HTERT RPE-1 (cell line): ENCODE results near the gene ATF6.
"Not testable (repeated sequence)": the region's sequence is repeated elsewhere in the genome, so short reads cannot be mapped to it uniquely, and the experiment has no call there.

ENCODE experiments used
- in situ Hi-C: fragments of 300-500 bp; cut with MboI; formaldehyde crosslinking; loops from 4 replicates; pipeline ENCODE4 v1.14.3; 2020; ENCODE audit warnings: low sequenced_read_pairs

Gene ATF6

DNA sequence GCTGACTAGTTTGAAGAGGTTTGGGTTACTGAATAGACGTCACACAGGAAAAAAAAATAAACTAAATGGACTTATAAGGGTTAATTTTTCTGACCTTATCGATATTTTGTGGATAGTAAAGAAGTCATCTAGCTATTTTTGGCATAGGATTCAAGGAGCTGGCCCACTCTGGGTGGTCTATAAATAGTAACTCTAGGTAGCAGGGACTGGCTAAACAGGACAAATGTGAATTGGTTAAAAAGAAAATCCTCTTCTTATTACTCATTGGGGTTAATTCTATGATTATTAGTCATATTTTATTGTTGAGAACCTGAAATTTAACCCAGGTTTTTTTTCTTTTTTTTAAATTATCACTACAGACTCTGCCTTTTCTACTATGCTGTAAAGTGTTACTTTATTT is 61.7 kb downstream of the ATF6 start:
- in situ Hi-C loops = no loop called here

DNA sequence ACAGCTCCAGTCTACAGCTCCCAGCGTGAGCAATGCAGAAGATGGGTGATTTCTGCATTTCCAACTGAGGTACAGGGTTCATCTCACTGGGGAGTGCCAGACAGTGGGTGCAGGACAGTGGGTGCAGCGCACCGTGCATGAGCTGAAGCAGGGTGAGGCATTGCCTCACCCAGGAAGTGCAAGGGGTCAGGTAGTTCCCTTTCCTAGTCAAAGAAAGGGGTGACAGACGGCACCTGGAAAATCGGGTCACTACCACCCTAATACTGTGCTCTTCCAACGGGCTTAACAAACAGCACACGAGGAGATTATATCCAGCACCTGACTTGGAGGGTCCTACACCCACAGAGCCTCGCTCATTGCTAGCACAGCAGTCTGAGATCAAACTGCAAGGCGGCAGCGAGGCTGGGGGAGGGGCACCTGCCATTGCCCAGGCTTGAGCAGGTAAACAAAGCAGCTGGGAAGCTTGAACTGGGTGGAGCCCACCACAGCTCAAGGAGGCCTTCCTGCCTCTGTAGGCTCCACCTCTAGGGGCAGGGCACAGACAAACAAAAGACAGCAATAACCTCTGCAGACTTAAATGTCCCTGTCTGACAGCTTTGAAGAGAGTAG is 66.3 kb downstream of the ATF6 start:
- in situ Hi-C loops = not testable (repeated sequence)

DNA sequence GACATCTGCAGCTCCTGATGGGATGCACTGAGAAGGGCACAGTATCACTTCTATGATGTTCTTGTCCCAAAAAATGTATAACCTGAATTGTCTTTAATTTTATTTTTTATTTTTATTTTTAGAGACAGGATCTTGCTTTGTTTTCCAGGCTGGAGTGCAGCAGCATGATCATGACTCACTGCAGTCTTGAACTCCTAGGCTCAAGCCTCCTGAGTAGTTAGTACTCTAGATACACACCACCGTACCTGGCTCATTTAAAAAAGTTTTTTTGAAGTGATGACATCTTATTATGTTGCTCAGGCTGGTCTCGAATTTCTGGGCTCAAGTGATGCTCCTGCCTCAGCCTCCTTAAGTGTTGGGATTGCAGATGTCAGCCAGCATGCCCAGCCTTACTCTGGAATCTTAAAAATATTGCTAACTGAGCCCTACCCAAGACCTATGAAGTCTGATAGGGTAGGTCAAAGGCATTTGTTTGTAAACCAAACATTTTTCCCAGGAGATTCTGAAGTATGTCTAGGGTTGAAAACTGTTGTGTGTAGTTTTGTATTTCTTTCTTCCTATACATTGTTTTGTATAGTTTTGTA is 68.9 kb downstream of the ATF6 start:
- in situ Hi-C loops = no loop called here

DNA sequence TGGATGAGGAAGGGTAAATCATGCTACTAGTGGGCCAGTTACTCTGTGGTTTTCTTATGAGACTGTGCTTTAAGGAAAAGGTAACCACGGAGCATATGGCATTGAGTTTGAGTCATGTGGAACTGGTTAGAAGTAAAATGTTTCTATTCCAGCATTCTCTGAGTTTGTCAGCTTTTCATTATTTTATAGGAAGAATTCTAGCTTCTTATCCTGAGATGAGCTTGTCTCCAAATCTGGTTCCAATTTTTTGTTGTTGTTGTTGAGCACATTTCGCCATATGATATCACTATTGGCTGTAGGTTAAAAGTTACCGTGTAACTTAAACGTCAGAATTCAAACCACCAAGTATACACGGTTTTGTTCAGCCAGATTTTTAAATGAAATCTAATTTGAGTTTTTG is 69.9 kb downstream of the ATF6 start:
- in situ Hi-C loops = no loop called here

DNA sequence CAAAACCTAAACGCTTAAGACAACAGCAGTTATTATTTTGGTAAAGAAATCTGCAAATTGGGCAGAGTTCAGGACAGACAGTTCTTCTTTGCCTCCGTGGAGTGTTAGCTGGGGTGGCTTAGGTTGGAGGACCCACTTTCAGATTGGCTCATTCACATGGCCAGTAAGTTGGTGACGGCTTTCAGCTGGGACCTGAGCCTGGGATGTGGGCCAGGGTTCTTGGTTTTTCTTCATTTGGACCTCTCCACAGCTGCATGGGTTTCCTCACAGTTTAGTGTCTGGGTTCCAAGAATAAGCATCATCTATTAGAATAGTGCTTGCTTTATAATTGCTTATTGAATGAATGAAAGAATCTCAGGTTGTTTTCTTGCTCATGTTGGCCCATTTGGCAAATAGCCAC is 72.2 kb downstream of the ATF6 start:
- in situ Hi-C loops = no loop called here

DNA sequence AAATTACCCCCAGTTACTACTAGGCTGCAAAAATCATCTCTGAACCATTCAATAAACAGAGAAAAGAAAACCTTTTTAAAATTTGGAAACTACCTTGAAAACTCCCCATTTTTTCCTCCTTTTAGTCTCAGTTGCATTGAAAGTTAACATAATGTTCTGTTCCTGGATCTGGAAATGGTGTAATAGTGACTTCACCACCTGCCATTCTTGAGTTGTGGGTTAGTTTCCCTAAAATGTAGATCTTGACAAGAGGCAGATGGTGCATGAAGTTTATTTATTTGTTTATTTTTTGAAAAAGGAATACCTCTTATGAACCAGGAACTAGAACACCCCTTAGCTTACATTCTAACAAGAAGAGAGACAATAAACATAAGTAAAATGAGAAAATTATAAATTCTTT is 72.8 kb downstream of the ATF6 start:
- in situ Hi-C loops = no loop called here

DNA sequence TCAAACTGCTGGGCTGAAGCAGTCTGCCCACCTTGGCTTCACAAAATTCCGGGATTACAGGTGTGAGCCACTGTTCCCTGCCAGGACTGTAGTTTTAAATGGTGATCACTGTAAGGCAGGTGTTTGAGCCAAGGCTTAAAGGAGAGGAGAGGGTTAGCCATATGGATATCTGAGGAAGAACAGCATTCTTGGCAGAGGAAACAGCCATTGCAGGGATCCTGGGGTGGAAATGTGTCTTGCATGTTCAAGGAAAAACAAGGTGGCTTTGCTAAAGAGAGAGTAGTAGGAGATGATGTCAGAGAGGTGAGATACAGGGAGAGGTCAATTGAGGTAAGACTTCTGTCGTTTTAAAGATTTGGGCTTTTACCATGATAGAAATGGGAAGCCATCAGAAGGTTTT is 73.5 kb downstream of the ATF6 start:
- in situ Hi-C loops = no loop called here

DNA sequence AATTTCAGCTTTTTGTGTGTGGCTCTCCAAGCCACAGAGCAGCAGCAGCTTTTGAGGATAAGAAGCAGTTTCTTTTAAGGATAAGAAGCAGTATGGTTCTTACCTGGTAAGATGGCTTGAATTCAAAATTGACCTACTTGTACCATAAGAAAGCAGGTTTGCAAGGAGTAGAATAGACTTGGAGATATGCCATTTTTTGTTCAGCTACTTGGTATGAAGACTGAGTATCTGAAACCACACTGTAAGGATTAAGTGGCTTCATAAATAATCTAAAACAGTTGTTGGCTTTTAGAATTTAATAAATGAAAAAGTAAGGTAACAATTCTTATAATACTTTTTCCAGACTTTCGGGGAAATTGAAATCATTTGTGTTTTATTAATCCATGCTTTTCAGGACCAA is 74.2 kb downstream of the ATF6 start:
- in situ Hi-C loops = no loop called here

DNA sequence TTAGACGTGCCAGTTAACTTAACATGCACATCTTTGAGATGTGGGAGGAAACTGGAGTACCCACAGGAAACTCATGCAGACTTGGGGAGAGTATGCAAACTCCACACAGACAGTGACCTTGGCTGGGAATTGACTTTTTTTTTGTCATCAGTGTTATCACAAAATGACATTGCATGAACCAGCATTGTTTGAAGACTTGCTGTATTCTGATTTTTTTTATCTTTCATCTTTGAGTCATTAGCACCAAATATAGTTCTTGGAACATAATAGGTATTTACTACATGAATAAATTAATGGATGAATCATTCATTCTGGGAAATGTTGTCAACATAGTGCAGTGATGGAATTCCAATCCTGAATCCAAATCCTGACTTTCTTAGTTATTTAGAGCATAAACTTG is 77.0 kb downstream of the ATF6 start:
- in situ Hi-C loops = no loop called here

DNA sequence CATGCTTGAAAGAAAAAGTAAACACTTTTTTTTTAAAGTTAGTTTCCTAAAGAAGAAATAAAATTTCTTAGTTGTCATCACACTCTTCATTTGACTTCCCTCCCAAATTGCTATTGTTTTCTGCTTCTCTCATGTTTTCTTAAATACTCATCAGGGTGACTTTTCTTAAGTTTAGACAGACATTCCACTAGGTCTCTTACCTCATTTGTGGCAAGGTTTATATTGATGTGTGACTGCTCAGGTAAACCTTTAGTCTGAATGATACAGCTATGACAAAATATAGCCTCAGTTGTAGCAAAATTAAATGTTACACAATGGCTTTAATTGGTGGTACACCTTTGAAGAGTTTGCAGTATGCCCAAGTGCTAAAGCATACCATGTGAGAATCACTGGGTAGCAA is 78.6 kb downstream of the ATF6 start:
- in situ Hi-C loops = no loop called here

DNA sequence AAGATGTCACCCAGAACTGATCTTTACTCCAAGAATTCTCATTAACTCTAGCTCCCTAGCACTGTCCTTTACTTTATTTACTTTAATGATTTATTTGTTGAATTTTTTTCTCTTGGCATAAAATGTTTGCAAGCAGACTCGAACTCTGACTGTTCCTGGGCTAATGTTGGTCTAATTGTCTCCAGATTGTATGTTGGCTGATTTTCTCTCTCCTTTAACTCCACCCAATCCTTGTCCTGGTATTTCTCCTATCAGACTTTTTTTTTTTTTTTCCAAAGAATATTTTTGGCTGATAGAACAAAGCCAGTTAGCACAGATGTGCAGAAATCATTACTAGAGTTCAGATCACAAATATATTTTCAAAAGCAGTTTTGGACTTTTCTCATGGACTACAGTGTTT is 82.6 kb downstream of the ATF6 start:
- in situ Hi-C loops = no loop called here

DNA sequence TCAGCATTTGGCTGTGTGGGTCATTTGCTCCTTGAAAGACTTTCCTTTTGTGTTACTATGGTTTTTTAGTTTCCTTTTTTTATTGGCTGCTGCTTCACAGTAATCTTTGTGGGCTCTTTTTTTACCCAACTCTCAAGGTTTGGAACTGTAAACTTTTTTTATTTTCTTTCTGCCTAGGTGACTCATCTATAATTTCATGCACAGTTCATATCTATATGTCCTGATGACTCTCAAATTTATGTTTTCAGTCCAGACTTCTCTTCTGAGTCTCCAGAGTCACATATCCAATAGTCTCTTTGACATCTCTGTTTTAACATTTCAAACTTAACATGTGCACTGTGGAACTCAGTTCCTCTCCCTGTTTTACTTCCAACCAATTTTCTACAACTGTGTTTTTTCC is 83.4 kb downstream of the ATF6 start:
- in situ Hi-C loops = no loop called here

DNA sequence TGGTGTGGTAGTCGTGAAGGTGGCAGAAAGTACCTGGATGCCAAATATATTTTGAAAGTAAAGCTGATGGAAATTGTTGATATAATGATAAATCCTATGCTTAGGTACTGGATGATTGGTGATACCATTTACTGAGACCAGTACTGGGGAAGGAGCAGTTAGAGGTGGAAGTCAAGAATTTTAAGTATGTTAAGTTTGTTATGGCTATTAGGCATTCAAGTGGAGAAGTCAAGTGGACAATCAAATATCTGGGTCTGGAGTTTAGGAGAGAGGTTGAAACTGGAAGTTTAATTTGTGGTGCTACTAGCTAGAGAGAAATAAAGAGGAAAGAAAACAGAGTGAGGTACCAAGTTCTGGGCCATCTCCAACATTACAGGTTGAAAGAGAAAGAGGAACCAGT is 89.1 kb downstream of the ATF6 start:
- in situ Hi-C loops = no loop called here

DNA sequence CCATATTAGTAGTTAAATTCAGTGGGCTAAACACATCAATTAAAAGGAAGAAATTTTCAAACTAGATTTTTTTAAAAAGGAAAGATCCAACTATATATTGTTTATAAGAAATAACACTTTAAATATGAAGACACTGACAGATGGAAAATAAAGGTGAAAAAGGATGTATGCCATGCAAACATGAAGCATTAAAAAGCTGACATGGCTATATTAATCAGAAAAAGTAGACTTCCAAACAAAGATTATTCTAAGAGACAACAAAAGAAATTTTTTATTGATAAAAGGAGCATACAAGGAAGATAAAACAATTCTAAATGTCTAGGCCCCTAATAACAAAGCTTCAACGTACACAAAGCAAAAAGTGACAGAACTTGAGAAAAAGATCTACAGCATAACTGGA is 92.2 kb downstream of the ATF6 start:
- in situ Hi-C loops = no loop called here

DNA sequence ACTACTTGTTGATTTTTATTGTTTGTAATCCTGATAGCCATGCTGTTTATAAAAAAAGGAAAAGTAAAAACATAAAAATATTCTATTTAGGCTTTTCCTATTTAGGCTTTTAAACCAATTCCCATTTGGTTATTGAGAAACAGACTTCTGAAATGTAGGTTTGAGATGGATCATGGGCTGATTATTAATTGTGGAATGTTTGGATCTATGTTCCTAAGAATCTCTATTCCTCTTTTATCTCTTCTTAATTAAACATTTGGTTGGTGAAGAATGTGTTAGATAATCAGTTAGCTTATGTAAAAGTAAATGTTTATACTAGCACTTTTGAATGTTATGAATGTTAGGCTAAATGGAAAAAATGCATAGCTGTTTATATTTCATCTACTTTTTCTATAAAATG is 97.4 kb downstream of the ATF6 start:
- in situ Hi-C loops = no loop called here

DNA sequence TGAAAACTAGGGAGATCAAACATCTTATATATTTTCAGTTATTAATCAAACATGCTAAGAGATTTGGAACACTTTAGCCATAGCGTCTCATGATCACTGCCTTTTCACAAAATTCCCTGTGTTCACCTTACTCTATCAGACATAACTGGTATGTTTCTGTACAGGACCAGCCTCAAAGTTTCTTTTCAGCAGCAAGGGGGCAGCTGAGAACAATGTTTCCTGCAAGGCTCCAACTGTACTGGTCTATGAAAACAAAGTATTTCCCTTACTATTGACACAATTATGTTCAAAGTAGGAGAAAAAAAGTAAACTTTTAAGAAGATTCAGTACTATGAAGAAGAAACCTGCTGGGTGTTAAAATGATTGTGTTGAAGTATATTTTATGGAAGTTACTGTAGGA is 98.5 kb downstream of the ATF6 start:
- in situ Hi-C loops = no loop called here

DNA sequence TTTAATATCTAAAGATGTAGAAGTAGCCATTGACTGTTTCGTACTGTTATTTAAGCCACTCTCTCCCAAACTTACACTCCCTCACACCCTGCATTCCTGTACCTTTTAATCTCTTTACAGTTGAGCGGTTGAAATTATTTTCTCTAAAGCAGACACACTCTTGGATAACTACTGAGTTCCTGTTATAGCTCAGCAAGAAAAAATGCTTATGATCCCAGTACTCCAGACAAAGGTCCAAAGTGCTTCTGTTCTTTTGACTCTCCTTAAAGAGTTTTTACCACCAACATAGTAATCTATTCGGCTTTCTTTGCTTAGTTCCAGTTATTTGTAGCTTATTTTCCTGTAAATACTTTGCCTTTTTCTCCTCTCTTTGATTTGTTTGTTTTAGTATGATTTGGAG is 100.1 kb downstream of the ATF6 start:
- in situ Hi-C loops = no loop called here

DNA sequence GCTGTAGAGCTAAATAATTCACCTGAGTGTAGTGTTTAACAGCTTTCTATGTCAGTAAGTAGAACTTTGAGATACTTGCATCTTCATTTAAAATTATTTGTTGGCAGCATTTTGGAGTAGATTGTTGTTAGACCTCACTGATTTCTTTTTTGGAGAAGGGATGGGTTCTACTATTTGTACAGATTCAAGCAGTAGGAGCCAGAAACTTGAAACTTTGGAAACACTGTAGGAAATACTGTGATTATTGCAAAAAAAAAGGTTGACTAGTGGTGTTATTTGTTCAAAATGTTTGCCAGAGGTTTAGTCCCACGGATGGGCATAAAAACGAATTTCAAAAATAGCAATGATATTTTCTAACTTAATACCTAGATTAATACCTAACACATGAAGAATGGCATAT is 102.7 kb downstream of the ATF6 start:
- in situ Hi-C loops = no loop called here

DNA sequence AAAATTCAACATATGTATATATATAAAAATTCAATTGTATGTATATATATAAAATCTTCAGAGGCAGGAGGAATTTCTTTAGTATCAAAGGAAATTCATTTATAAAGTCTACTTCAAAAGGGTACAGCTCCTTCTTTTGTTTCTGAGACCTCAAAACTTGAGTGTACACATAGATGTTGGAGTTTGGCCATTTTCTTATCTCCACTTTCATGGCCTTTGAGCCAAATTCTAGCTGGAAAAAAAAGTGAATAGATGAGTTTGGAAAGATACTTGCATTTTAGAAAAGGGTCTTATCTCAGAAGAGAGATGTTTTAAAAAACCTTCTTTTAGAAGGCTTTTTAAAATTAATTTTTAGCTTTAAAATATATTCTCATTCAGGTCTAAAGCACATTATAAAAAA is 103.2 kb downstream of the ATF6 start:
- in situ Hi-C loops = no loop called here

DNA sequence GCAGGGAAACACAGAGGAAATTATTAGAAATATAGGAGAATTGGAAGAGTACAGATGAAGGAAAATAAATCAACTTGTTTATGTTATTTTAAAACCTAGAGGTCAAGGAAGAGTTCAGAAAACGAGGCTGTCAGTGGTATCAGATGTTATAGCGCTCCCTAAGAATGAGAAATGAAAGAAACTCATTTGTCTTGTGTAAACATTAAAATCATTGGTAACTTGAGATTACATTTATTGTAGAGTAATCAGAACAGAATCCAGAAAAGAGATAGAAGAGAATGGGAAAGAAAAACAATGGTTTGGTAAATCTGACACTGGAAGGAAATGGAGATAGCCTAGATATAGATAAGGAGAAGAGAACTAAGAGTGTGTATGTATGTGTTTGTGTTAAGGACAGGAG is 106.4 kb downstream of the ATF6 start:
- in situ Hi-C loops = no loop called here

DNA sequence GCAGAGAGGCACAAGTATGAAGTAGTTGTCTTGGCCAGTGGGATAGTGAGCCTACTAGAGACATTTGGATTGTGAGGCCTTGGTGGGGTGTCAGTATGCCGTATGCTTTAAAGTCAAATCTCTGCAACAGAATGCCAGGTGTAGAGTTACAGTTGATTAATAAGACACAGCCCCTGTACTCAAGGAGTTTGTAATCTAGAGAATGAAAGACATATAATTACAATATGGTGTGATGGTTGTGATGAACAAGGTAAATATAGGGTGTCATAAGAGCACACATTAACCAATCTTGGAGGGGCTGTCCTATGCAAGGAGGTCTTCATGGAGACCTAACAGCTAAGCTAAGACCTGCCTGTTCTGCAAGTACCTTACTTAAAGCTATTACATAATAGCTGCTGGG is 113.1 kb downstream of the ATF6 start:
- in situ Hi-C loops = no loop called here

DNA sequence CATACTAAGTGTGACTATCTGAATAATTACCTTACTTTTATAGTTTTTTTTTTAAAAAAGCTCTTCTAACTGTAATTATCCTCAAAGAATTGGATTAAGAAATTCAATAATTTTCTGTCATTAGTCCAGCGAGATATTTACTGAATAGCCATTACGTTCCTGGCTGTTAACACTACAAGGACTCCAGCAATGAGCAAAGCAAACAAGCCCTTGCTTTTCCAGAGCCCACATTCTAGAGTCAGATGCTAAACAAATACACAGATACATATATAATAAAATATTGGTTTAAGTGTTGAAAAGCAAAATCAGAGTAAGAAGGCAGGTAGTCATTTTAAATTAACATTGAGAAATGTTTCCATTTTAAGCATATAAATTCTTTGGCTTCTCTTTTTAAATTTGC is 118.4 kb downstream of the ATF6 start:
- in situ Hi-C loops = no loop called here

DNA sequence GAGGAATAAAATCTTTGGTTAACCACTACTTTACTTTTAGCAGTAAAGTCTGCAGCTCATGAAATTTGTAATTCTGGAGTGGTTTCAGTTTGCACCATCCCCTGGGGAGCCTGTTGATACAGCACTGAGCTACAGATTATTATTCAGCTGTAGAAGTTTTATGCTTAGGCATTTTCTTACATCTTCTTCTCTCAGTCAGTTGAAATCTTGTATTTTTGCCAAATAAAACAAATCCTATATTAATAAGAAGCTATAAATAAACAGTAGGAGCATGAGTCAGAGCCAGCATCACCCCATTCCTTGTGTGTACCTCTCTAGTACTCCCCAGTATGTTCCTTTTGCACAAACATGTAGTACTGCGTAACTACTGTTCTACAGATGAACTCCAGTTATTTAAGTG is 118.9 kb downstream of the ATF6 start:
- in situ Hi-C loops = no loop called here
